Measurements from ENCODE around the gene TNPO1. TPM values are rescaled to one million over a fixed set of nuclear protein-coding genes. Genes with fewer than 3 reads are reported as not detected.

Gene TNPO1
- total and polyA plus RNA-seq, 10 of the 15 experiments (the other 5 are each of a cell fraction or from before 2014, with no cell fraction given): 18.1 to 123 (median 79.2) TPM

GRCh38 chr5:72770266-72770665 is 46.2 kb upstream of the TNPO1 start:
- ATAC-seq: no peak
- H3K36me3 ChIP-seq (ENCODE audit: control insufficient read depth in 2 of 2, insufficient read depth in 2 of 2, low read length in 1 of 2): no peaks in the 10 kb centered on the region
- no peak for TF ChIP-seq CBFB (IDR thresholded peaks at IDR 0.05; ENCODE audit: low read depth)
- no peak for TF ChIP-seq EP300 (IDR thresholded peaks at IDR 0.05; ENCODE audit: borderline replicate concordance in 1 of 2, control insufficient read depth in 1 of 2, low read depth in 2 of 2, low read length in 2 of 2)
- no peak for TF ChIP-seq ATF3 (IDR thresholded peaks at IDR 0.05; ENCODE audit: borderline replicate concordance, extremely low read depth, low read depth, low read length)
- no peak for TF ChIP-seq RFX5 (IDR thresholded peaks at IDR 0.05; ENCODE audit: low read depth, low read length)
- TF ChIP-seq HCFC1 (IDR thresholded peaks at IDR 0.05; ENCODE audit: low read length): no peak
- no peak for TF ChIP-seq STAT1 (conservative IDR thresholded peaks at IDR 0.05)
- TF ChIP-seq BMI1 (IDR thresholded peaks at IDR 0.05; ENCODE audit: borderline replicate concordance): no peak
- H3K9ac ChIP-seq (ENCODE audit: control insufficient read depth, insufficient read depth, low read length): no peak overlapping the region
- H3K27ac ChIP-seq (ENCODE audit: control insufficient read depth, insufficient read depth): no peak overlapping the region
- H3K4me1 ChIP-seq (ENCODE audit: control insufficient read depth, insufficient read depth, low read length): no peaks in the 10 kb centered on the region
- no peak overlapping the region for H2AFZ ChIP-seq (ENCODE audit: control insufficient read depth, low read depth, low read length)
- no peak for DNase-seq (ENCODE audit: low read depth, low spot score)
- no peaks in the 10 kb centered on the region for H3K79me2 ChIP-seq (ENCODE audit: control insufficient read depth, insufficient read depth, low read length)
- intact Hi-C loops (cut with micrococcal nuclease; ENCODE audit: unreplicated experiment): no loop called here
- RAD21 ChIA-PET (ENCODE audit: unreplicated experiment): no interaction called here
- POLR2A ChIA-PET: no interaction called here
- H3K4me2 ChIP-seq (ENCODE audit: control insufficient read depth, insufficient read depth): no peak overlapping the region
- no peaks in the 10 kb centered on the region for H3K9me3 ChIP-seq (replicated peaks; ENCODE audit: control insufficient read depth, insufficient read depth, low read length)
- BruUV-seq (replicated peaks): no TSS peak
- no peaks in the 10 kb centered on the region; a peak in 1 of 4 replicates for H3K27me3 ChIP-seq (replicated peaks in 1 of 2; ENCODE audit: control insufficient read depth in 2 of 2, insufficient read depth in 2 of 2, low read length in 1 of 2)
- H4K20me1 ChIP-seq (ENCODE audit: control insufficient read depth, insufficient read depth): no peaks in the 10 kb centered on the region
- no peak overlapping the region for H3K4me3 ChIP-seq
- FAIRE-seq: no peak
- CTCF ChIA-PET: interaction anchor here (0.9 kb wide), 1 partner anchor 59 kb away, joined by 3 read pairs; no protein-coding TSS in a partner anchor
- in situ Hi-C loops (cut with MboI): no loop called here
- SMC1A ChIA-PET (ENCODE audit: uncharacterized antibody, unreplicated experiment): no interaction called here
- 72% methylated on average over 4 of the region's 4 CpGs for WGBS (ENCODE audit: insufficient coverage, insufficient replicate concordance, low lambda C conversion rate, missing lambda C conversion rate)

- CTCF ChIA-PET: no interaction called here
- Histone ChIP-seq H3K27me3 (replicated peaks in 1 of 2; ENCODE audit: control insufficient read depth in 2 of 2, insufficient read depth in 2 of 2, low read length in 1 of 2) (no peaks in the 10 kb centered on the region), H3K79me2 (ENCODE audit: control insufficient read depth, insufficient read depth, low read length) (no peaks in the 10 kb centered on the region), H3K36me3 (ENCODE audit: control insufficient read depth in 2 of 2, insufficient read depth in 2 of 2, low read length in 1 of 2) (no peaks in the 10 kb centered on the region), H3K4me1 (ENCODE audit: control insufficient read depth, insufficient read depth, low read length) (no peaks in the 10 kb centered on the region), H3K9ac (ENCODE audit: control insufficient read depth, insufficient read depth, low read length) (no peak overlapping the region), H3K4me3 (no peak overlapping the region), H3K4me2 (ENCODE audit: control insufficient read depth, insufficient read depth) (no peak overlapping the region), H2AFZ (ENCODE audit: control insufficient read depth, low read depth, low read length) (no peak overlapping the region), H4K20me1 (ENCODE audit: control insufficient read depth, insufficient read depth) (no peaks in the 10 kb centered on the region), H3K9me3 (replicated peaks; ENCODE audit: control insufficient read depth, insufficient read depth, low read length) (no peaks in the 10 kb centered on the region; the same call in 2 of the 3 replicates), H3K27ac (ENCODE audit: control insufficient read depth, insufficient read depth) (no peak overlapping the region)
- POLR2A ChIA-PET: no interaction called here
- RAD21 ChIA-PET (ENCODE audit: unreplicated experiment): no interaction called here
- ATAC-seq: no peak
- no peak for DNase-seq (ENCODE audit: low read depth, low spot score)
- in situ Hi-C loops (cut with MboI) (no loop called here), intact Hi-C loops (cut with micrococcal nuclease; ENCODE audit: unreplicated experiment) (no loop called here)
- SMC1A ChIA-PET (ENCODE audit: uncharacterized antibody, unreplicated experiment): interaction anchor here (1.0 kb wide), 1 partner anchor 253 kb away, joined by 3 read pairs; no protein-coding TSS in a partner anchor
- WGBS (ENCODE audit: insufficient coverage, insufficient replicate concordance, low lambda C conversion rate, missing lambda C conversion rate): 100% methylated on average over 1 of the region's 1 CpG
- FAIRE-seq: no peak
- BruUV-seq (replicated peaks): no TSS peak
- TF ChIP-seq SMARCA5 (IDR thresholded peaks at IDR 0.05) (no peak), BMI1 (IDR thresholded peaks at IDR 0.05; ENCODE audit: borderline replicate concordance) (no peak), RCOR1 (conservative IDR thresholded peaks at IDR 0.05; ENCODE audit: low read depth, low read length) (no peak), NFXL1 (IDR thresholded peaks at IDR 0.05; ENCODE audit: borderline replicate concordance) (no peak), SIN3A (IDR thresholded peaks at IDR 0.05; ENCODE audit: low read depth, low read length) (no peak), ZNF217 (IDR thresholded peaks at IDR 0.05) (no peak), EP300 (IDR thresholded peaks at IDR 0.05; ENCODE audit: borderline replicate concordance in 1 of 2, control insufficient read depth in 1 of 2, low read depth in 2 of 2, low read length in 2 of 2) (no peak), SREBF1 (IDR thresholded peaks at IDR 0.05; ENCODE audit: low read length) (no peak), POLR2AphosphoS2 (IDR thresholded peaks at IDR 0.05; ENCODE audit: low read depth, low read length) (no peak)
- TF ChIP-seq, protein P1, sequence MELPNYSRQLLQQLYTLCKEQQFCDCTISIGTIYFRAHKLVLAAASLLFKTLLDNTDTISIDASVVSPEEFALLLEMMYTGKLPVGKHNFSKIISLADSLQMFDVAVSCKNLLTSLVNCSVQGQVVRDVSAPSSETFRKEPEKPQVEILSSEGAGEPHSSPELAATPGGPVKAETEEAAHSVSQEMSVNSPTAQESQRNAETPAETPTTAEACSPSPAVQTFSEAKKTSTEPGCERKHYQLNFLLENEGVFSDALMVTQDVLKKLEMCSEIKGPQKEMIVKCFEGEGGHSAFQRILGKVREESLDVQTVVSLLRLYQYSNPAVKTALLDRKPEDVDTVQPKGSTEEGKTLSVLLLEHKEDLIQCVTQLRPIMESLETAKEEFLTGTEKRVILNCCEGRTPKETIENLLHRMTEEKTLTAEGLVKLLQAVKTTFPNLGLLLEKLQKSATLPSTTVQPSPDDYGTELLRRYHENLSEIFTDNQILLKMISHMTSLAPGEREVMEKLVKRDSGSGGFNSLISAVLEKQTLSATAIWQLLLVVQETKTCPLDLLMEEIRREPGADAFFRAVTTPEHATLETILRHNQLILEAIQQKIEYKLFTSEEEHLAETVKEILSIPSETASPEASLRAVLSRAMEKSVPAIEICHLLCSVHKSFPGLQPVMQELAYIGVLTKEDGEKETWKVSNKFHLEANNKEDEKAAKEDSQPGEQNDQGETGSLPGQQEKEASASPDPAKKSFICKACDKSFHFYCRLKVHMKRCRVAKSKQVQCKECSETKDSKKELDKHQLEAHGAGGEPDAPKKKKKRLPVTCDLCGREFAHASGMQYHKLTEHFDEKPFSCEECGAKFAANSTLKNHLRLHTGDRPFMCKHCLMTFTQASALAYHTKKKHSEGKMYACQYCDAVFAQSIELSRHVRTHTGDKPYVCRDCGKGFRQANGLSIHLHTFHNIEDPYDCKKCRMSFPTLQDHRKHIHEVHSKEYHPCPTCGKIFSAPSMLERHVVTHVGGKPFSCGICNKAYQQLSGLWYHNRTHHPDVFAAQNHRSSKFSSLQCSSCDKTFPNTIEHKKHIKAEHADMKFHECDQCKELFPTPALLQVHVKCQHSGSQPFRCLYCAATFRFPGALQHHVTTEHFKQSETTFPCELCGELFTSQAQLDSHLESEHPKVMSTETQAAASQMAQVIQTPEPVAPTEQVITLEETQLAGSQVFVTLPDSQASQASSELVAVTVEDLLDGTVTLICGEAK (IDR thresholded peaks at IDR 0.05; ENCODE audit: borderline replicate concordance): no peak
Observed at GRCh38 chr5:72776684-72777083, 39.8 kb upstream of the TNPO1 start.

Data from GM12878 (cell line).